Prostate gland (tissue), 2 donors: ENCODE results near the gene CDC14C.

Source experiments
- POLR2A ChIP-seq: fragments of 450-650 bp; IDR thresholded peaks from one replicate; pipeline ENCODE4 v1.6.1; 2016; ENCODE audit warnings: antibody characterized with exemption, mild to moderate bottlenecking
- POLR2AphosphoS5 ChIP-seq: sonication (generic); formaldehyde crosslinking; IDR thresholded peaks from one replicate; pipeline ENCODE4 v1.6.1; 2017; ENCODE audit warnings: antibody characterized with exemption
- TF ChIP-seq, protein P1 (sequence below), 4 experiments: fragments of 200-600 bp in 2 of 4; fragments of 450-650 bp in 2 of 4; sonication (generic) in 2 of 4; IDR thresholded peaks; 1 replicate in 3 of 4; 2 replicates in 1 of 4; pipeline ENCODE4 v1.5.1; 2016 to 2019; ENCODE audit warnings: antibody characterized with exemption in 4 of 4, mild to moderate bottlenecking in 2 of 4, moderate library complexity in 2 of 4

DNA sequence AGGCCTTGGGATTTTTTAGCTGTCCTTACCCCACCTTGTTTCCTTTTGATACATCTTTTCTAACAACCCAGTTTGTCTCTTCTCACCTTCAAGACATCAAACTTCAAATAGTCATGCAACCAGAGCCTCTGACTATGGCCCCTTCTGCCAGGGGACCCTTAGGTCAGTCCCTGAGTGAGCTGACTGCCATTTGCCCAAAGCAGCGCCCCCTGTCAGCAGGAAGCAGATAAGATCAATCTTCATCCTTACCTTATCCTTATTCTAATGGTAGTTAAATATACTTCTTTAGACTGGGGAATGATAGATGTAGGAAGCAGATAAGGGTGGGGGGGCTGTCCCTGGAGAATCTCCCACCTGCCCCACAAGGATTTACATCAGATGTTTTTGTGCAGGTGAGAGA is 29.8 kb upstream of the CDC14C start:
- TF ChIP-seq, protein P1, sequence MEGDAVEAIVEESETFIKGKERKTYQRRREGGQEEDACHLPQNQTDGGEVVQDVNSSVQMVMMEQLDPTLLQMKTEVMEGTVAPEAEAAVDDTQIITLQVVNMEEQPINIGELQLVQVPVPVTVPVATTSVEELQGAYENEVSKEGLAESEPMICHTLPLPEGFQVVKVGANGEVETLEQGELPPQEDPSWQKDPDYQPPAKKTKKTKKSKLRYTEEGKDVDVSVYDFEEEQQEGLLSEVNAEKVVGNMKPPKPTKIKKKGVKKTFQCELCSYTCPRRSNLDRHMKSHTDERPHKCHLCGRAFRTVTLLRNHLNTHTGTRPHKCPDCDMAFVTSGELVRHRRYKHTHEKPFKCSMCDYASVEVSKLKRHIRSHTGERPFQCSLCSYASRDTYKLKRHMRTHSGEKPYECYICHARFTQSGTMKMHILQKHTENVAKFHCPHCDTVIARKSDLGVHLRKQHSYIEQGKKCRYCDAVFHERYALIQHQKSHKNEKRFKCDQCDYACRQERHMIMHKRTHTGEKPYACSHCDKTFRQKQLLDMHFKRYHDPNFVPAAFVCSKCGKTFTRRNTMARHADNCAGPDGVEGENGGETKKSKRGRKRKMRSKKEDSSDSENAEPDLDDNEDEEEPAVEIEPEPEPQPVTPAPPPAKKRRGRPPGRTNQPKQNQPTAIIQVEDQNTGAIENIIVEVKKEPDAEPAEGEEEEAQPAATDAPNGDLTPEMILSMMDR (IDR thresholded peaks at IDR 0.05): no peak
- no peak for TF ChIP-seq POLR2A
- no peak for TF ChIP-seq POLR2AphosphoS5
